MM.1S (cell line): ENCODE measurements around the gene XYLT2.

Experiments
- CTCF ChIP-seq: fragments of 300-600 bp; sonication (generic); IDR thresholded peaks from 2 replicates; pipeline ENCODE4 v1.5.1; 2016; ENCODE audit warnings: antibody characterized with exemption, low read length, mixed read lengths
- EZH2 ChIP-seq: fragments of 300-600 bp; sonication (generic); optimal IDR thresholded peaks from 2 replicates; pipeline ENCODE3; 2017; ENCODE audit warnings: low read depth, mild to moderate bottlenecking, antibody characterized with exemption, low read length, mixed read lengths

- TF ChIP-seq EZH2: no peak
- TF ChIP-seq CTCF: no peak
Measured at GRCh38 chr17:50406578-50406977, 60.7 kb downstream of the XYLT2 start.
